Activated T-cell treated with anti-CD3 and anti-CD28 coated beads, Interleukin-2, amount 50 U/mL, for 4 hours (primary cell): ENCODE measurements around the gene MYO7A. TPM values are rescaled to one million over a fixed set of nuclear protein-coding genes. Genes with fewer than 3 reads are reported as not detected.

ENCODE experiments used
- ATAC-seq, 2 donors: fragments of 200-7000 bp; cut with Tn5 transposase; one replicate each; pipeline ENCODE4 v1.10.0; 2021
- DNase-seq: peaks from one replicate; pipeline ENCODE4 v3.0.0-alpha.2; 2020
- H3K27me3 Mint-ChIP-seq: one replicate; pipeline ENCODE4 v1.8.0; 2021; ENCODE audit warnings: low read depth, mixed read lengths
- H3K36me3 Mint-ChIP-seq: one replicate; pipeline ENCODE4 v1.8.0; 2022; ENCODE audit warnings: mixed read lengths; ENCODE audit not compliant: insufficient read depth
- H3K4me1 Mint-ChIP-seq: one replicate; pipeline ENCODE4 v1.8.0; 2021; ENCODE audit warnings: low read depth, mixed read lengths
- H3K4me3 Mint-ChIP-seq: one replicate; pipeline ENCODE4 v1.8.0; 2021; ENCODE audit warnings: mild to moderate bottlenecking, moderate library complexity, mixed read lengths
- H3K9me3 Mint-ChIP-seq: one replicate; pipeline ENCODE4 v1.8.0; 2021; ENCODE audit warnings: mixed read lengths
- total RNA-seq, 3 donors: library from RNA; stranded (reverse); gene quantifications; one replicate each; pipeline ENCODE4 v1.2.1, GENCODE V29; 2021

MYO7A gene
- total RNA-seq, 3 donors from 2014 or later = 0.14 TPM; not detected in 2

- H3K36me3 Mint-ChIP-seq = no peaks in the 10 kb centered on the region
- no peak overlapping the region for H3K4me3 Mint-ChIP-seq
- H3K9me3 Mint-ChIP-seq = no peaks in the 10 kb centered on the region
- DNase-seq (no peak), ATAC-seq (no peak)
- no peaks in the 10 kb centered on the region for H3K4me1 Mint-ChIP-seq
- no peaks in the 10 kb centered on the region for H3K27me3 Mint-ChIP-seq
Observed at GRCh38 chr11:77101043-77101537, 27.0 kb upstream of the MYO7A start.

- H3K4me3 Mint-ChIP-seq = no peak within 1 kb of the TSS
- no peaks in the 10 kb centered on the region for H3K4me1 Mint-ChIP-seq
- no peaks in the 10 kb centered on the region for H3K36me3 Mint-ChIP-seq
- DNase-seq = no peak
- no peaks in the 10 kb centered on the region for H3K9me3 Mint-ChIP-seq
- no peak for ATAC-seq
- H3K27me3 Mint-ChIP-seq = no peaks in the 10 kb centered on the region
Observed at GRCh38 chr11:77102246-77103210, 25.5 kb upstream of the MYO7A start, which contains the start of gene OMP. Gene OMP (plus strand): TSS chr11:77102840. CDS start chr11:77102840, 0 bp downstream.

- no peaks in the 10 kb centered on the region for H3K27me3 Mint-ChIP-seq
- no peak for ATAC-seq
- H3K36me3 Mint-ChIP-seq = no peaks in the 10 kb centered on the region
- no peak overlapping the region for H3K4me3 Mint-ChIP-seq
- no peaks in the 10 kb centered on the region for H3K4me1 Mint-ChIP-seq
- DNase-seq = no peak
- H3K9me3 Mint-ChIP-seq = no peaks in the 10 kb centered on the region
Observed at GRCh38 chr11:77103319-77103718, 24.7 kb upstream of the MYO7A start.

- Mint-ChIP-seq H3K9me3 (no peaks in the 10 kb centered on the region), H3K4me3 (no peak overlapping the region), H3K4me1 (no peaks in the 10 kb centered on the region), H3K27me3 (no peaks in the 10 kb centered on the region), H3K36me3 (no peaks in the 10 kb centered on the region)
- ATAC-seq (no peak), DNase-seq (no peak)
Observed at GRCh38 chr11:77104727-77105126, 23.3 kb upstream of the MYO7A start.

GRCh38 chr11:77106321-77106720 is 21.7 kb upstream of the MYO7A start:
- Mint-ChIP-seq H3K4me3 (no peak overlapping the region), H3K9me3 (no peaks in the 10 kb centered on the region), H3K36me3 (no peaks in the 10 kb centered on the region)

GRCh38 chr11:77106759-77107158 is 21.3 kb upstream of the MYO7A start:
- no peak for ATAC-seq
- no peaks in the 10 kb centered on the region for H3K4me1 Mint-ChIP-seq
- no peak overlapping the region for H3K4me3 Mint-ChIP-seq
- H3K27me3 Mint-ChIP-seq = no peaks in the 10 kb centered on the region
- no peaks in the 10 kb centered on the region for H3K9me3 Mint-ChIP-seq
- H3K36me3 Mint-ChIP-seq = no peaks in the 10 kb centered on the region
- no peak for DNase-seq

More at GRCh38 chr11:77106321-77106720, 21.7 kb upstream of the MYO7A start:
- Mint-ChIP-seq H3K27me3 (no peaks in the 10 kb centered on the region), H3K4me1 (no peaks in the 10 kb centered on the region)
- DNase-seq (no peak), ATAC-seq (no peak)

- Mint-ChIP-seq H3K4me3 (no peak overlapping the region), H3K9me3 (no peaks in the 10 kb centered on the region), H3K4me1 (no peaks in the 10 kb centered on the region), H3K27me3 (no peaks in the 10 kb centered on the region), H3K36me3 (no peaks in the 10 kb centered on the region)
- ATAC-seq (no peak), DNase-seq (no peak)
Observed at GRCh38 chr11:77107950-77108349, 20.1 kb upstream of the MYO7A start.

- no peak for DNase-seq
- Mint-ChIP-seq H3K4me3 (no peak overlapping the region), H3K4me1 (no peaks in the 10 kb centered on the region)
Observed at GRCh38 chr11:77108436-77108835, 19.6 kb upstream of the MYO7A start.

GRCh38 chr11:77109236-77110019 is 18.6 kb upstream of the MYO7A start:
- H3K4me3 Mint-ChIP-seq = no peak overlapping the region
- no peaks in the 10 kb centered on the region for H3K4me1 Mint-ChIP-seq
- H3K36me3 Mint-ChIP-seq = no peaks in the 10 kb centered on the region
- DNase-seq (no peak), ATAC-seq (no peak)
- H3K27me3 Mint-ChIP-seq = no peaks in the 10 kb centered on the region
- H3K9me3 Mint-ChIP-seq = no peaks in the 10 kb centered on the region

More at GRCh38 chr11:77108436-77108835, 19.6 kb upstream of the MYO7A start:
- H3K36me3 Mint-ChIP-seq = no peaks in the 10 kb centered on the region
- no peaks in the 10 kb centered on the region for H3K9me3 Mint-ChIP-seq
- no peaks in the 10 kb centered on the region for H3K27me3 Mint-ChIP-seq
- ATAC-seq = no peak

GRCh38 chr11:77110836-77111235 is 17.2 kb upstream of the MYO7A start:
- DNase-seq (no peak), ATAC-seq (no peak)
- Mint-ChIP-seq H3K9me3 (no peaks in the 10 kb centered on the region), H3K4me3 (no peak overlapping the region), H3K36me3 (no peaks in the 10 kb centered on the region), H3K27me3 (no peaks in the 10 kb centered on the region), H3K4me1 (no peaks in the 10 kb centered on the region)

- no peaks in the 10 kb centered on the region for H3K36me3 Mint-ChIP-seq
- H3K4me3 Mint-ChIP-seq = no peak overlapping the region
- no peak for DNase-seq
- no peaks in the 10 kb centered on the region for H3K4me1 Mint-ChIP-seq
- ATAC-seq = no peak
- no peaks in the 10 kb centered on the region for H3K27me3 Mint-ChIP-seq
- H3K9me3 Mint-ChIP-seq = no peaks in the 10 kb centered on the region
Observed at GRCh38 chr11:77111277-77111676, 16.8 kb upstream of the MYO7A start.

GRCh38 chr11:77111946-77112345 is 16.1 kb upstream of the MYO7A start:
- DNase-seq = no peak
- Mint-ChIP-seq H3K36me3 (no peaks in the 10 kb centered on the region), H3K9me3 (no peaks in the 10 kb centered on the region)

GRCh38 chr11:77112641-77113381 is 15.2 kb upstream of the MYO7A start:
- Mint-ChIP-seq H3K4me1 (no peaks in the 10 kb centered on the region), H3K27me3 (no peaks in the 10 kb centered on the region), H3K9me3 (no peaks in the 10 kb centered on the region), H3K4me3 (no peak overlapping the region), H3K36me3 (no peaks in the 10 kb centered on the region)
- ATAC-seq (no peak), DNase-seq (no peak)

More at GRCh38 chr11:77111946-77112345, 16.1 kb upstream of the MYO7A start:
- Mint-ChIP-seq H3K4me1 (no peaks in the 10 kb centered on the region), H3K4me3 (no peak overlapping the region), H3K27me3 (no peaks in the 10 kb centered on the region)
- no peak for ATAC-seq
